Activated CD8-positive, alpha-beta memory T cell treated with anti-CD3 and anti-CD28 coated beads, Interleukin-2, amount 10 ng/mL, durations not matched to agents 7 days and 5 days (primary cell): ENCODE data around the gene INHBA. TPM values are rescaled to one million over a fixed set of nuclear protein-coding genes. Genes with fewer than 3 reads are reported as not detected.

ENCODE experiments used
- ATAC-seq: fragments of 150-1000 bp; cut with Tn5 transposase; one replicate; pipeline ENCODE4 v1.10.0; 2021; ENCODE audit warnings: moderate library complexity
- CTCF ChIA-PET: fragments of 350-600 bp; sonication (Branson Sonifier 250); formaldehyde crosslinking; loops from one replicate; lab custom pipeline; 2021; ENCODE audit warnings: antibody characterized with exemption; lab: Charles Lee
- DNase-seq: peaks from one replicate; pipeline ENCODE4 v3.0.0-alpha.2; 2020
- H3K27ac Mint-ChIP-seq: one replicate; pipeline ENCODE4 v1.8.0; 2021; ENCODE audit warnings: mild to moderate bottlenecking, mixed read lengths
- H3K27me3 Mint-ChIP-seq: one replicate; pipeline ENCODE4 v1.8.0; 2021; ENCODE audit warnings: mixed read lengths
- H3K36me3 Mint-ChIP-seq: one replicate; pipeline ENCODE4 v1.8.0; 2021; ENCODE audit warnings: mild to moderate bottlenecking, mixed read lengths
- H3K4me1 Mint-ChIP-seq: one replicate; pipeline ENCODE4 v1.8.0; 2021; ENCODE audit warnings: mixed read lengths
- H3K4me3 Mint-ChIP-seq: one replicate; pipeline ENCODE4 v1.8.0; 2021; ENCODE audit warnings: mild to moderate bottlenecking, moderate library complexity, mixed read lengths
- H3K9me3 Mint-ChIP-seq: one replicate; pipeline ENCODE4 v1.8.0; 2022; ENCODE audit warnings: low read depth, mixed read lengths
- total RNA-seq, 2 experiments: library from RNA; stranded (reverse); gene quantifications; one replicate each; pipeline ENCODE4 v1.2.3, GENCODE V29; 2021

Gene INHBA
- total RNA-seq, 2 experiments from 2014 or later: not detected

DNA sequence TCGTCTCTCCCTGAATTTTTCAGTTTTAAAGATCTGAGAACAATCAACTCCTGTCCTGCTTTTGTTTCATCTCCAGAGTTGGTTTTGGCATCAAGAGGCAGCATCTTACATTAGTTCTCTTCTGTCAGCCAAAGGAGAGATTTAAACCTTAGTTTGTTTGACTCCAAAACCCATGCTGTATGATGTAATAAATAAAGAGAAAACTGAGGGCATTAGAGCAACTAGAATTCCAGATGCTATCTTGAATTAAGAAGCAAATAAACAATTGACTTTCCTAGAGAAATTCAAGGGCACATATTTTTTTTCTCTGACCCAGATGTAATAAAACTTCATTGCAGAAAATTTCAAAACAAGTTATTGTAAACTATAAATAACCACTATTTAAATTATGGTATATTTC, 54.4 kb downstream of the INHBA start:
- H3K4me1 Mint-ChIP-seq: no peaks in the 10 kb centered on the region
- no peaks in the 10 kb centered on the region for H3K36me3 Mint-ChIP-seq

DNA sequence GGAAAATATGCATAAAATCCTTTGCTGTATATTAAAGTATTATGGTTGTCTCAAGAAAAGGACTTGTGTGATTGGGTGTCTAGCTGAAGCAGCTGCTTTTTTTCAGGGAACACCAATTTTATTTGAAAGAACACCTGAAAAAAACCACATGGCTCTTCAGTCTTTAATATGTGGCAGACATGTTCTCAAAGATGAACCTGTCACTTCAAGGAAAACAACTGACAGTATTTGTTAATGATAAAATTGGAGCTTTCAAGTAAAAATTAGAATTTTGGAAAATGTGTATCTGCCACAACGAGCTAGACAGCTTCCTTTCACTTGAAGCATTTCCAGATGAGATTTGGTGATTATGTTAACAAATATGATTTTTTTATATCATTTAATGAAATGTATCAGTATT, 59.3 kb downstream of the INHBA start:
- Mint-ChIP-seq H3K9me3 (peaks cover 4% of the 10 kb centered on the region), H3K27me3 (no peaks in the 10 kb centered on the region), H3K27ac (no peak overlapping the region), H3K4me1 (no peaks in the 10 kb centered on the region), H3K4me3 (no peak overlapping the region), H3K36me3 (no peaks in the 10 kb centered on the region)
- no peak for ATAC-seq
- CTCF ChIA-PET: no interaction called here
- DNase-seq: no peak

More for the DNA sequence above, 54.4 kb downstream of the INHBA start:
- Mint-ChIP-seq H3K27ac (no peak overlapping the region), H3K4me3 (no peak overlapping the region), H3K9me3 (no peaks in the 10 kb centered on the region), H3K27me3 (no peaks in the 10 kb centered on the region)
- CTCF ChIA-PET: no interaction called here
- no peak for ATAC-seq
- DNase-seq: no peak

DNA sequence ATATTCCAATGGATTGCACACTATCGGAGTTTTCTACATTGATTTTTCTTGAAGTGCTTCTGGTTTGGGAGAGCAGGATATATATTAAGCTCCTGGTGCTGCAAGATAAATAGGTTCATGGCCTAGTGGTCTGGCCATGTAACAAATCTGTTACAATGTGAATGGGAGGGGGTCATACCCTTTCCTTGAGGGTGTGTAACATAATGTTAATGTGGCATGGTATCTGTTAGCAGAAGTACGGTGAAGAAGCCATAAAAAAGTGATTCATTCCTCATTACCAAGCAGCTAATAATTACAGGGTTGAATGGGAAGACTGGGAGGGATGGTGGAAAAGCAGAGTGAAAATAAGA, 61.2 kb downstream of the INHBA start:
- H3K9me3 Mint-ChIP-seq: peaks cover 4% of the 10 kb centered on the region
- DNase-seq (no peak), ATAC-seq (no peak)
- no peaks in the 10 kb centered on the region for H3K27me3 Mint-ChIP-seq
- CTCF ChIA-PET: no interaction called here
- H3K36me3 Mint-ChIP-seq: no peaks in the 10 kb centered on the region
- H3K27ac Mint-ChIP-seq: no peak overlapping the region
- H3K4me1 Mint-ChIP-seq: no peaks in the 10 kb centered on the region
- no peak overlapping the region for H3K4me3 Mint-ChIP-seq

DNA sequence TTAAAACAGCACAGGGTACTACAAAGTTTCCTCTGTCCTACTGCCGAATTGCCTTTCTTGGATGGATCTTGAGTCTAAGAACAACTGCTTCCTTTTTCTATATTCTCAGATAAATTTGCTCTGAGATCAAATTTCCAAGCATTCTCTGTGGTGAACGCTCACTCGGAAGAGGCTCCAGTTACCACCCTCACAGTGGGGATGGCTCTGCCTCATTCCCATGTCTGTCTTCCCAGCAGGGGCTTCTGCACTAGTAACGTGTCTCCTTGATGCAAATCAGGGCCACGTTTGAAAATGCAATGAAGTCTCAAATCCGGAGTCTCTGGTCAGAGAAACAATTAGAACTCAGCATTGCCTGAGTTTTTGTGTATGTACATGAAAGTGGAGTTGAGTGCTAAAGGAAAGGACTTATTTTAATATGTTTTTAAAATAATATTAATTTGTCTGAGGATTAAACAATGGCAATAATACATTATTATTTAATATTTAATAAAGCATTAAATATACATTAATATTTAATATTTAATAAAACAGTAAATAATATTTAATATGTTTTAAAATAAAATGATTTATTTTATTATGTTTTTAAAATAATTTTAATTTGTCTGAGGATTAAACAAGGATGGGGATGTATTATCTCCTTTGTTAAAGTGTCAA, 61.8 kb downstream of the INHBA start:
- H3K27me3 Mint-ChIP-seq: no peaks in the 10 kb centered on the region
- H3K27ac Mint-ChIP-seq: no peak overlapping the region
- no peak for DNase-seq
- CTCF ChIA-PET: no interaction called here
- no peak overlapping the region for H3K4me3 Mint-ChIP-seq
- ATAC-seq: no peak
- H3K4me1 Mint-ChIP-seq: no peaks in the 10 kb centered on the region
- peaks cover 4% of the 10 kb centered on the region for H3K9me3 Mint-ChIP-seq
- no peaks in the 10 kb centered on the region for H3K36me3 Mint-ChIP-seq

DNA sequence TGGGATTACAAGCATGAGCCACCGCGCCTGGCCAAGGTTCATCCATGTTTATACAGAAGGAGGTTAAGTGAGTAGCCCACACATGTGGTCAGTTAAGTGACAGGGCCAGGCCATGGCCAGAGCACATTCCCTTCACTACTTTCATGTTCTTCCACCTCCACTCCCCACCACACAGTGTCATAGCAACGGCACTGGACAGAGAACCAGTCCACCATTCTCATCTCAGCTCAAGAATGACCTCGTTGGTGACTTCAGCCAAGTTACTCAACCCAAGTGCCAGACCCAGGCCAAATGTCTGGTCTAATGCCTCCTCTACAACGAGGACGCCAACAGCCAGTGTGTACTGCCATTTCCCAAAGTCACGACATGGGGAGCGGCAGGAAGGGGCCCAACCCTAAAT, 62.4 kb downstream of the INHBA start:
- CTCF ChIA-PET: no interaction called here
- DNase-seq: no peak
- Mint-ChIP-seq H3K4me1 (no peaks in the 10 kb centered on the region), H3K4me3 (no peak overlapping the region), H3K36me3 (no peaks in the 10 kb centered on the region), H3K27me3 (no peaks in the 10 kb centered on the region), H3K27ac (no peak overlapping the region), H3K9me3 (peaks cover 4% of the 10 kb centered on the region)
- ATAC-seq: no peak

DNA sequence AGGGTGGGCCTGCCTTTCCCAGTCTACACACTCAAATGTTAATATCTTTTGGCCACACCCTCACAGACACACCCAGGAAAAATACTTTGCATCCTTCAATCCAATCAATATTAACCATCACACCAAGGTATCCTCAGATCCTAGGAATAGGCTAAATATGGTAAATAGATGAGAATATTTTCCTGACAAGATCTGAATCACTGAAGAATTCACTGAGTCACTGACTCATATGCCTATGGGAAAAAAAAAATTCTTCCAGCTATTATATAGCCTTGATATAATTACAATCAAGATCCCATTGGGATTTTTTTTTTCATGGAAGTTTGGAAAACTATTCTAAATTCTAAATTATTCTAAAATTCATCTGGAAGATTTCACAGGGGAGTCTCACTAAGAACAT, 65.8 kb downstream of the INHBA start:
- Mint-ChIP-seq H3K36me3 (no peaks in the 10 kb centered on the region), H3K4me1 (no peaks in the 10 kb centered on the region), H3K9me3 (peaks cover 7% of the 10 kb centered on the region), H3K27ac (no peak overlapping the region), H3K27me3 (no peaks in the 10 kb centered on the region), H3K4me3 (no peak overlapping the region)
- CTCF ChIA-PET: no interaction called here
- ATAC-seq (no peak), DNase-seq (no peak)
